CD4-positive, alpha-beta T cell treated with Interleukin-15 for 4 hours (primary cell): ENCODE results near the gene OR4K17.
"Not testable (repeated sequence)": the region's sequence is repeated elsewhere in the genome, so short reads cannot be mapped to it uniquely, and the experiment has no call there.

Experiments
- DNase-seq: peaks from one replicate; pipeline ENCODE4 v3.0.0-alpha.2; 2020; ENCODE audit warnings: low spot score

Gene OR4K17, protein sequence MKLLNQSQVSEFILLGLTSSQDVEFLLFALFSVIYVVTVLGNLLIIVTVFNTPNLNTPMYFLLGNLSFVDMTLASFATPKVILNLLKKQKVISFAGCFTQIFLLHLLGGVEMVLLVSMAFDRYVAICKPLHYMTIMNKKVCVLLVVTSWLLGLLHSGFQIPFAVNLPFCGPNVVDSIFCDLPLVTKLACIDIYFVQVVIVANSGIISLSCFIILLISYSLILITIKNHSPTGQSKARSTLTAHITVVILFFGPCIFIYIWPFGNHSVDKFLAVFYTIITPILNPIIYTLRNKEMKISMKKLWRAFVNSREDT

DNA sequence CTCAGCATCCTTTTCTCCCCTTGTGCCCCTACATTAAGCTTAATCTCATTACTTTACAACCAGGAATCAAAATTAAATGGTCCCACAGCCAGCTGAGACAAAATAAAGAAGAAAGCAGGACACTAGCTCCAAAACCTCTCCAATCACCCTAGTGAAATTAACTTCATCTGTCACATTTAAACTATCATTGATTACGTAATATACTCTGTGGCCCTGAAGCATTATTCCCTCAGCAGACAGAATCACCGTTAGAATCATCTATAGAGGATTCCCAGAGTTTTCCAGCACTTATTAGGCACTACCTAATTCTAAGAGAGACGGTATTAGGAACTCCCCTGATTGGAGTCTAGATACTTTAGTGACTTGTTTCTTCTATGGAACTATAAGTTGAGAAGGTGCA, at the start of gene OR4K17:
OR4K17 (plus strand) TSS at position 302 of the 400 bp plus-strand sequence. CDS start 6,761 bp downstream, outside the sequence.
- DNase-seq: no peak

DNA sequence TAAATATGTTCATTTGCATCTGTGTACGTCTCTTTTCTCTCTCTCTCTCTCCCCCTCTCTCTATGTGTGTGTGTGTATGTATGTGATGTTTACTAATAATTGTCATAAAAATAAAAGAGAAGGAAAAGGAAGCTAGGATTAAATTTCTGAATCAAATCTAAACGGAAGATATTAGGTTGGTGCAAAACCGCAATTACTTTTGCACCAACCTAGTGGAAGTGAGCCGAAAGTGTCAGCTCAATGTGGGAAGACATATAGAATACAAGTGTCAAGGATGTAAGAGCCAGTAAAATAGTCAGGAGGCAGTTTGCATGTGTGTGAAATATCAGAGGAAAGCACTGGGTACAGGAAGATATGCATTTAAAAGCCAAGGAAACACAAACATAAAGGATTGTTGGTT, 18.5 kb upstream of the OR4K17 start:
- no peak for DNase-seq

DNA sequence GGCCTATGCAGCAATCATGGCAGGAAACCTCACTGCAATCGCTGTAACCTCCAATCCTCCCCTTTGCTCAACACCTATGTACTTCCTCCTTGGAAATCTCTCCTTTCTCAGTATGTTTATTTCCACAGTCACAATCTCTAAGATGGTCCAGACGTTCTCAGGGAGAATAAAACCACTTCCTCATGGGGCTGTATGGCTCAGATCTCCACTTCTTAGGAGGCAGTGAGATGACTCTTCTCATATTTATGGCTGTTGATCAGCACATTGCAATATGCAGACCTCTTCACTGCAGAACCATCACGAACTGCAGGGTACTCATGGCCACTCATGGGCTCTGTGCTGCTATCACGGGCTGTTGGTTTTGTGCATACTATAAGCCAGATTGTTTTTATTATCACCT, 17.1 kb upstream of the OR4K17 start:
- no peak for DNase-seq

DNA sequence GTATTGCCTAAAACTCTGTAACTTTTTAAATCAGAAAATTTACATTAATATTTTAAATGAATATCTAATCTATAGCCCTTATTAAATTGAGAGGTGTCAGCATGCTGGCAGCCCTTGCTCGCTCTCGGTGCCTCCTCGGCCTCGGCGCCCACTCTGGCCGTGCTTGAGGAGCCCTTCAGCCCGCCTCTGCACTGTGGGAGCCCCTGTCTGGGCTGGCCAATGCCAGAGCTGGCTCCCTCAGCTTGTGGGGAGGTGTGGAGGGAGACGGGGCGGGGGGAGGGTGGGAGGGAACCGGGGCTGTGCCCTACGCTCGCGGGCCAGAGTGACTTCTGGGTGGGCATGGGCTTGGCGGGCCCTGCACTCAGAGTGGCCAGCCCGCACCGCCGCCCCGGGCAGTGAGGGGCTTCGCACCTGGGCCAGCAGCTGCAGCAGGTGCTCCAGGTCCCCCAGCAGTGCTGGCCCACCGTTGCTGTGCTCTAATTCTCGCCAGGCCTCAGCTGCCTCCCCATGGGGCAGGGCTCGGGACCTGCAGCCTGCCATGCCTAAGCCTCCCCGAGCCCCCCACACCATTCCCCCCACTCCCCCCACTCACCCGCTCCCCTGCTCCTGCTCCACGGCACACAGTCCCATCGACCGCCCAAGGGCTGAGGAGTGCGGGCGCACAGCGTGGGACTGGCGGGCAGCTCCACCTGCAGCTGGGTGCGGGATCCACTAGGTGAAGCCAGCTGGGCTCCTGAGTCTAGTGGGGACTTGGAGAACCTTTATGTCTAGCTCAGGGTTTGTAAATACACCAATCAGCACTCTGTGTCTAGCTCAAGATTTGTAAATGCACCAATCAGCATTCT, 11.4 kb upstream of the OR4K17 start:
- DNase-seq: not testable (repeated sequence)

DNA sequence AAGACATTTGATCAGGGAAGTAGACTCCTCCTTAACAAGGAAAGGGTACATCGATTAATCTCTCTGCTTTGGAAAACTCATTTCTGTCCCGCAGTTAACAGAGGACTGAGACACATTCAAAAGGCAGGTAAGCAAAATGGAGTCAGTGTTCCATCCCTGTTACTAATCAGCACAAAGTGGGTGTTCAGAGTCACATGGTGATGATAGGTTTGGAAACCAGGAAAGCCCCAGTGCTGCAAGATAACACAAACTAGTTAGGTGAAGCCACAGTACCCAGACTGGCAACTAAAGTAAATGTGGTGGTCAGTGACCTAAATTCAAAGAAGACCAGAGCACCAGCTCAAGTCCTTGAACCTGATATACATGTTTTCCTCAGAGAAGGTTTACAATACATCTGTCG, 1.8 kb downstream of the OR4K17 start:
- DNase-seq: no peak

DNA sequence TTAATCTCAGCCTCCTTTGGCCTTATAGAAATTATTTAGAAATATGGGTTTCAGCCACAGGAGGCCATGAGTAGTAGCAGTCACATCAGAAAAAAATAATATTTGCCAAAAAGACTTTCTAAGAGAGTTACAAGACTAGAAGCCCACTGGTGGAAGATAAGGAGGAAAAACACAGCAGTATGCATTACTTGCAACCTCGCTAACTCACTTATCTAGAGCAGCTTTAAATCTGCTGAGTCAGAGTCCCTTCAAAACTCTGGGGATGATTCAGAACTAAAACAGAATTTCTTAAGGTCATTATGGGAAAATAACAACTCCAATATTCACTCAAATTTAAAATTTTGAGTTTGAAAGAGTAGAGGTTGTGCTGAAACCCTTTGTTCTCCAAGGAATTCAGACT, 6.2 kb downstream of the OR4K17 start:
- no peak for DNase-seq

DNA sequence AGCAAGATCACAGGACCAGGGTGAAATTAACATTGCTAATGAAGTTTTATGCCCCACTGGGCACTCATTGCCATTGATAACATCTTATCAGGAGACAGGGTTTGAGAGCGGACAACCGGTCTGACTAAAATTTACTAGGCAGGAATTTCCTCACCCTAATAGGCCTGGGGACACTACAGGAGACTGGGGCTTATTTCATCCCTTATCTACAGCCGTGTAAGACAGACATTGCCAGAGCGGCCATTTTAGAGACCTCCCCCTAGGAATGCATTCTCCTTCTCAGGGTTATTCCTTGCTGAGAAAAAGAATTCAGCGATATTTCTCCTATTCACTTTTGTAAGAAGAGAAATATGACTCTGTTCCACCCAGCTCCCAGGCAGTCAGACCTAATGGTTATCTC, 8.3 kb downstream of the OR4K17 start:
- no peak for DNase-seq

DNA sequence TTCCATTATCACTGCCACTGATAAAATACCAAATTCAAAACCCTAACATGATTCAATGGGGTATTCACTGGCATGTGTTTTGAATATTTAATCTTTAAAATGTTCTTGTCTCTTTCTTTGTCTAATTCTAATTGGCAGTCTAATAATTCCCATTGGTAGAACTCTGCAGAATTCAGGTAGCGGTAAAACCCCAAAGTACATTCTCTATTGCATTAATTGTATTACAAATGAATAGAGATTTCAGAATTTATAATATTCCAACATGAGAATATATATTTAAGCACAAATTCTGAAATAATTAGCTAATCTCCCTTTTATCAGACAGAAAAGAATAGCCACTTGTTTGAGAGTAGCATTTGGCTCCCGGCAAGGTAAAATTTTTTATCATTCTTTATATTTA, 28.0 kb downstream of the OR4K17 start, which contains the start of gene OR4N5:
OR4N5 (plus strand) TSS at position 301 of the 400 bp plus-strand sequence. CDS start 4,916 bp downstream, outside the sequence.
- no peak for DNase-seq

DNA sequence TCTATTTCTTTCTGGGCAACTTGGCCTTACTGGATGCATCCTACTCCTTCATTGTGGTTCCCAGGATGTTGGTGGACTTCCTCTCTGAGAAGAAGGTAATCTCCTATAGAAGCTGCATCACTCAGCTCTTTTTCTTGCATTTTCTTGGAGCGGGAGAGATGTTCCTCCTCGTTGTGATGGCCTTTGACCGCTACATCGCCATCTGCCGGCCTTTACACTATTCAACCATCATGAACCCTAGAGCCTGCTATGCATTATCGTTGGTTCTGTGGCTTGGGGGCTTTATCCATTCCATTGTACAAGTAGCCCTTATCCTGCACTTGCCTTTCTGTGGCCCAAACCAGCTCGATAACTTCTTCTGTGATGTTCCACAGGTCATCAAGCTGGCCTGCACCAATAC, 33.4 kb downstream of the OR4K17 start:
- no peak for DNase-seq

DNA sequence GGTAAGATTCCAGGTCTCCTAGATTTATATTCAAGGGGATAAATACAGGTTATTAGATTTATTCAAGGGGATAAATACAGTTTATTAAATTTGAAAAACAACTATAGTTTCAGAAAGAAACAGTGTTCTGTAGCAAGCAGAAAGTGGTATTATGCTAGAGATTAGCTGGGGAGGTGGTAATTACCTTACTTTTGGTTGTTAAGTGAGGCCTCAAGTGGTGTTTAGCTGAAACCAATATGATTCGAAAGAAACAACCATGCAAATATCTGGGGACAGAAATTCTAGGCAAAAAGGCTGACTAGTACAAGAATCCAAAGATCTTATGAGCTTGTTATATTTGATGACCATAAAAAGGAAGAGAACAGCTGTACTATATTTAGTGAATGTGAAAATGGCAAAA, 34.3 kb downstream of the OR4K17 start:
- DNase-seq: no peak

DNA sequence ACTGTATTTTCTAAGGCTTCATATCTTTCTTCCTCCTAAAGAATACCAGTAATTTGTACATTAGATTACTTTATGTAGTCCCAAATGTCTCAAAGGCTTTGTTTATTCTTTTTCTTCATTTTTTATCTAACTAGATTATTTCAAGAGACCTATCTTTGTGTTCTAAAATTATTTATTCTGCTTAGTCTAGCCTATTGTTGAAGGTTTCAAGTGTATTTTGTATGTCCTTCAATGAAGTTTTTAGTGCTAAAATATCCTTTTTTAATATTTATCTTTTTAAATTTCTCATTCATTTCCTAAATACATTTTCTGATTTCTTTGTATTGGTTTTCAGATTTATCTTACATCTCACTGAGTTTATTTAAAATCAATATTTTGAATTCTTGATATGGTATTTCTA, 53.9 kb downstream of the OR4K17 start:
- no peak for DNase-seq

DNA sequence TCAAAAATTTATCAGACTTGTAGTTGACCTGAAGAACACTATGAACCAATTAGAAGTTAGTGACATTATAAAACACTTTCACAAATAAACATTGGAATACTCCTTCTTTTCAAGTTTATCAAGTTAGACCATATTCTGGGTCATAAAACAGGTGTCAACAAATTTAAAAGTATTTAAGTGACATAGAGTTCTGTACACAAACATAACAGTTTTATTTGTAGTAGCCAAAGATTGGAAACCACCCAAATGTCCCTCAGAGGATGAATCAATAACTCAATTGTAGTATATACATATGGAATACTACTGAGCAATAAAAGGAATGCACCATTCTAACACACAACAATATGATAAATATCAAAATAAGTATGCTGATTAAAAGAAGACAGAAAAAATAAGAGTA, 56.6 kb downstream of the OR4K17 start:
- no peak for DNase-seq

DNA sequence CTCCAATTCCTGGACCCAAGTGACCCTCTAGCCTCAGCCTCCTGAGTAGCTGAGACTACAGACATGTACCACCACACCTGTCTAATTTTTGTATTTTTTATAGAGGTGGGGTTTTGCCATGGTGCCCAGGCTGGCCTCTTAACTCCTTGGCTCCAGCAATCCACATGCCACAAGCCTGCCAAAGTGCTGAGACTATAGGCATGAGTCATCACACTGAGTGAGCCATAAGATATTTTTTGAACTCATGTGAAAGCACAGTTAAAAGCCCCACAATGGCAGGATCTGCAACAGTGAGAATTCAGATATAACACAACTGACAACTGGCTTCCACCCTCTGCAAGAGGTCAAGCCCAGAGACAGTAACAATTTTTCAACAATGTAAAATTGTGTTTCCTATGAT, 59.3 kb downstream of the OR4K17 start:
- not testable (repeated sequence) for DNase-seq
